Measurements from ENCODE around the gene WDR81.
A peak's percentile ranks its signal among the peaks of the same experiment; 100 is the strongest.

DNA sequence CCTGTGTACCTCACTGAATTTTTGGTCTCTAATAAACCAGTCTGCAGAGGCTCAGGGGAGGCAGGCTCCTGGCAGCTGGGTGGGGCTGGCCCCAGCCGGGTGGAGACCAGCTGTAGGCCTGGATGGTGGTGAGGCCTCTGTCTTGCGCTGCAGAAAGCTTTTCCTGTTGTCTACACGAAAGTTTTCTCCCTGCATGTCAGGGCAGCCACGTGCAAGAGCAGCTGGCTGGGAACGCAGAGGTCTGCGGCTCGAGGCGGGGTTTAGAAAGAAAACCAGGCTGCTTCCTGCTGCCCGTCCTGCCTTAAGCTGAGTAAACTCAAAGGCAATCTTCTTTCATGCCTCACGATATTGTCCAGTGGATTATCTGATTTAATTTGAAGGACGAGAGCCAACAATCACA is 39.8 kb downstream of the WDR81 start:
- TF ChIP-seq TCF4 (CRISPR knock-in tag; IDR thresholded peaks at IDR 0.05; ENCODE audit: borderline replicate concordance) (peak; percentile 52; the same call in 1 of the 2 replicates), ESRRG (CRISPR knock-in tag; IDR thresholded peaks at IDR 0.05) (0 out of 2 replicates have a peak, but pooled peaks have one; percentile 8), ZNF70 (CRISPR knock-in tag; IDR thresholded peaks at IDR 0.05) (no peak), SNAI2 (CRISPR knock-in tag; IDR thresholded peaks at IDR 0.05) (peak; percentile 83), ISL1 (CRISPR knock-in tag; IDR thresholded peaks at IDR 0.05) (peak; percentile 31; the same call in 1 of the 2 replicates), OSR1 (CRISPR knock-in tag; IDR thresholded peaks at IDR 0.05) (no peak), ARNTL (CRISPR knock-in tag; IDR thresholded peaks at IDR 0.05; ENCODE audit: borderline replicate concordance, low read depth) (0 out of 2 replicates have a peak, but pooled peaks have one; percentile 33)
- TF ChIP-seq, protein P1, sequence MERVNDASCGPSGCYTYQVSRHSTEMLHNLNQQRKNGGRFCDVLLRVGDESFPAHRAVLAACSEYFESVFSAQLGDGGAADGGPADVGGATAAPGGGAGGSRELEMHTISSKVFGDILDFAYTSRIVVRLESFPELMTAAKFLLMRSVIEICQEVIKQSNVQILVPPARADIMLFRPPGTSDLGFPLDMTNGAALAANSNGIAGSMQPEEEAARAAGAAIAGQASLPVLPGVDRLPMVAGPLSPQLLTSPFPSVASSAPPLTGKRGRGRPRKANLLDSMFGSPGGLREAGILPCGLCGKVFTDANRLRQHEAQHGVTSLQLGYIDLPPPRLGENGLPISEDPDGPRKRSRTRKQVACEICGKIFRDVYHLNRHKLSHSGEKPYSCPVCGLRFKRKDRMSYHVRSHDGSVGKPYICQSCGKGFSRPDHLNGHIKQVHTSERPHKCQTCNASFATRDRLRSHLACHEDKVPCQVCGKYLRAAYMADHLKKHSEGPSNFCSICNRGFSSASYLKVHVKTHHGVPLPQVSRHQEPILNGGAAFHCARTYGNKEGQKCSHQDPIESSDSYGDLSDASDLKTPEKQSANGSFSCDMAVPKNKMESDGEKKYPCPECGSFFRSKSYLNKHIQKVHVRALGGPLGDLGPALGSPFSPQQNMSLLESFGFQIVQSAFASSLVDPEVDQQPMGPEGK (CRISPR knock-in tag; IDR thresholded peaks at IDR 0.05; ENCODE audit: borderline replicate concordance): no peak

All from SK-N-SH treated with all-trans-retinoic acid at 6 μM for 48 hours (cell line).